Activated T-helper 9 cell treated with anti-CD3 and anti-CD28 coated beads, Interleukin-2, amount 50 U/mL, for 16 hours (primary cell): ENCODE data around the gene ADCK2.
"Not testable (repeated sequence)": the region's sequence is repeated elsewhere in the genome, so short reads cannot be mapped to it uniquely, and the experiment has no call there.

ENCODE experiments used
- DNase-seq: peaks from one replicate; pipeline ENCODE4 v3.0.0-alpha.2; 2020; ENCODE audit warnings: low read depth

Gene ADCK2

GRCh38 chr7:140738280-140738679 lies 65.5 kb downstream of the ADCK2 start:
- no peak for DNase-seq

DNA sequence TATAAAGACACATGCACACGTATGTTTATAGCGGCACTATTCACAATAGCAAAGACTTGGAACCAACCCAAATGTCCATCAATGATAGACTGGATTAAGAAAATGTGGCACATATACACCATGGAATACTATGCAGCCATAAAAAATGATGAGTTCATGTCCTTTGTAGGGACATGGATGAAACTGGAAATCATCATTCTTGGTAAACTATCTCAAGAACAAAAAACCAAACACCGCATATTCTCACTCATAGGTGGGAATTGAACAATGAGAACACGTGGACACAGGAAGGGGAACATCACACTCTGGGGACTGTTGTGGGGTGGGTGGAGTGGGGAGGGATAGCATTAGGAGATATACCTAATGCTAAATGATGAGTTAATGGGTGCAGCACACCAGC lies 70.5 kb downstream of the ADCK2 start:
- not testable (repeated sequence) for DNase-seq

DNA sequence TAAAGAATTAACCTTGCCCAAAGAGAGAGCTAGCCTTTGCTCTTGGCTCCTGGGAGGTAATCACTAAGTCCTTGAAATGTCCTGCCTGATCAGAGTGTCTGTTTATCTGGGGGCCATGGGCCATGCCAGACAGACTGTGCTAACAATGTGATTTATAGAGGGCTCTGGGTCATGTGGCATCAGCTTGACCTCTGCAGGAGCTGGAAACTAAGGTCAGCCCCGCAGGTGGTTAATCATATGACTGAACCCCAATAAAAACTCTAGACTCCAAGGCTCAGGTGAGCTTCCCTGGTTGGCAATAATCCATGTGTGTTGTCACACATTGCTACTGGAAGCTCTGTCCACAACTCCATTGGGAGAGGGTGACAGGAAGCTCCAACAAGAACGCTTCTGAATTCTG lies 71.3 kb downstream of the ADCK2 start:
- no peak for DNase-seq
